K562 (cell line): ENCODE measurements around the gene PHF3.

Experiments used
- DDX20 ChIP-seq: fragments of 450-650 bp; IDR thresholded peaks from 2 replicates; pipeline ENCODE4 v1.6.1; 2016; ENCODE audit warnings: missing genetic modification characterization, low read depth, mild to moderate bottlenecking, missing compliant biosample characterization, moderate library complexity
- EP300 ChIP-seq: IDR thresholded peaks from 2 replicates; pipeline ENCODE4 v1.6.1; 2012; ENCODE audit warnings: low read length, improper control_type of control experiment
- GTF2F1 ChIP-seq: IDR thresholded peaks from 2 replicates; pipeline ENCODE4 v1.6.1; 2011; ENCODE audit warnings: low read depth, low read length, improper control_type of control experiment
- POLR2A ChIP-seq: fragments of 450-650 bp; conservative IDR thresholded peaks from 2 replicates; pipeline ENCODE4 v1.6.1; 2016
- POLR2AphosphoS5 ChIP-seq: IDR thresholded peaks from 2 replicates; pipeline ENCODE4 v1.6.1; 2011; ENCODE audit warnings: mild to moderate bottlenecking, low read depth, low read length, moderate library complexity; ENCODE audit not compliant: control insufficient read depth, insufficient read depth
- SP1 ChIP-seq: sonication (generic); formaldehyde crosslinking; IDR thresholded peaks from 2 replicates; pipeline ENCODE4 v1.8.1; 2022; ENCODE audit warnings: mild to moderate bottlenecking, missing genetic modification reagents
- TAF1 ChIP-seq: IDR thresholded peaks from 2 replicates; pipeline ENCODE4 v1.6.1; 2011; ENCODE audit warnings: mild to moderate bottlenecking, low read length, moderate library complexity; ENCODE audit not compliant: insufficient read depth, control insufficient read depth, severe bottlenecking; ENCODE audit errors: extremely low read depth
- ZBTB11 ChIP-seq, 3 experiments: fragments of 200-800 bp in 1 of 3; fragments of 250-450 bp in 1 of 3; fragments of 450-650 bp in 1 of 3; sonication (Bioruptor Pico) in 1 of 3; sonication (Bioruptor generic) in 1 of 3; formaldehyde crosslinking in 1 of 3; IDR thresholded peaks; 2 replicates each; pipeline versions ENCODE4 v1.6.1 to v1.8.0; 2016 to 2022; ENCODE audit warnings: mild to moderate bottlenecking in 2 of 3, missing genetic modification characterization in 2 of 3, missing compliant biosample characterization in 1 of 3, moderate library complexity in 1 of 3
- ZBTB33 ChIP-seq: sonication (generic); formaldehyde crosslinking; IDR thresholded peaks from 2 replicates; pipeline ENCODE4 v1.8.1; 2023; ENCODE audit warnings: mild to moderate bottlenecking, missing genetic modification reagents
- ZNF280B ChIP-seq: fragments of 250-450 bp; sonication (Bioruptor Pico); IDR thresholded peaks from 2 replicates; pipeline ENCODE4 v1.5.1; 2021; ENCODE audit warnings: mild to moderate bottlenecking
- TF ChIP-seq, protein P1 (sequence below), 3 experiments: IDR thresholded peaks in 2 of 3; conservative IDR thresholded peaks in 1 of 3; 2 replicates each; pipeline ENCODE4 v1.5.1; 2011 to 2012; ENCODE audit warnings: low read length in 3 of 3, mild to moderate bottlenecking in 3 of 3, control low read depth in 2 of 3, improper control_type of control experiment in 1 of 3, inconsistent platforms in 1 of 3, low read depth in 1 of 3, mixed read lengths in 1 of 3, moderate library complexity in 1 of 3; ENCODE audit not compliant: insufficient read depth in 2 of 3
- TF ChIP-seq, protein P2 (sequence below): fragments of 250-450 bp; sonication (Bioruptor Pico); IDR thresholded peaks from 2 replicates; pipeline ENCODE4 v1.5.0; 2022; ENCODE audit warnings: mild to moderate bottlenecking

GRCh38 chr6:63731930-63732329 is 96.3 kb downstream of the PHF3 start:
- TF ChIP-seq SP1 (CRISPR knock-in tag) = no peak
- TF ChIP-seq POLR2AphosphoS5 = no peak
- TF ChIP-seq, protein P1, sequence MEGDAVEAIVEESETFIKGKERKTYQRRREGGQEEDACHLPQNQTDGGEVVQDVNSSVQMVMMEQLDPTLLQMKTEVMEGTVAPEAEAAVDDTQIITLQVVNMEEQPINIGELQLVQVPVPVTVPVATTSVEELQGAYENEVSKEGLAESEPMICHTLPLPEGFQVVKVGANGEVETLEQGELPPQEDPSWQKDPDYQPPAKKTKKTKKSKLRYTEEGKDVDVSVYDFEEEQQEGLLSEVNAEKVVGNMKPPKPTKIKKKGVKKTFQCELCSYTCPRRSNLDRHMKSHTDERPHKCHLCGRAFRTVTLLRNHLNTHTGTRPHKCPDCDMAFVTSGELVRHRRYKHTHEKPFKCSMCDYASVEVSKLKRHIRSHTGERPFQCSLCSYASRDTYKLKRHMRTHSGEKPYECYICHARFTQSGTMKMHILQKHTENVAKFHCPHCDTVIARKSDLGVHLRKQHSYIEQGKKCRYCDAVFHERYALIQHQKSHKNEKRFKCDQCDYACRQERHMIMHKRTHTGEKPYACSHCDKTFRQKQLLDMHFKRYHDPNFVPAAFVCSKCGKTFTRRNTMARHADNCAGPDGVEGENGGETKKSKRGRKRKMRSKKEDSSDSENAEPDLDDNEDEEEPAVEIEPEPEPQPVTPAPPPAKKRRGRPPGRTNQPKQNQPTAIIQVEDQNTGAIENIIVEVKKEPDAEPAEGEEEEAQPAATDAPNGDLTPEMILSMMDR (IDR thresholded peaks at IDR 0.05 in 2 of 3, conservative IDR thresholded peaks at IDR 0.05 in 1 of 3; ENCODE audit: insufficient read depth in 2 of 3, low read depth in 1 of 3, low read length in 3 of 3) = no peak
- no peak for TF ChIP-seq POLR2A
- TF ChIP-seq ZBTB33 (CRISPR knock-in tag) = no peak
- TF ChIP-seq, protein P2, sequence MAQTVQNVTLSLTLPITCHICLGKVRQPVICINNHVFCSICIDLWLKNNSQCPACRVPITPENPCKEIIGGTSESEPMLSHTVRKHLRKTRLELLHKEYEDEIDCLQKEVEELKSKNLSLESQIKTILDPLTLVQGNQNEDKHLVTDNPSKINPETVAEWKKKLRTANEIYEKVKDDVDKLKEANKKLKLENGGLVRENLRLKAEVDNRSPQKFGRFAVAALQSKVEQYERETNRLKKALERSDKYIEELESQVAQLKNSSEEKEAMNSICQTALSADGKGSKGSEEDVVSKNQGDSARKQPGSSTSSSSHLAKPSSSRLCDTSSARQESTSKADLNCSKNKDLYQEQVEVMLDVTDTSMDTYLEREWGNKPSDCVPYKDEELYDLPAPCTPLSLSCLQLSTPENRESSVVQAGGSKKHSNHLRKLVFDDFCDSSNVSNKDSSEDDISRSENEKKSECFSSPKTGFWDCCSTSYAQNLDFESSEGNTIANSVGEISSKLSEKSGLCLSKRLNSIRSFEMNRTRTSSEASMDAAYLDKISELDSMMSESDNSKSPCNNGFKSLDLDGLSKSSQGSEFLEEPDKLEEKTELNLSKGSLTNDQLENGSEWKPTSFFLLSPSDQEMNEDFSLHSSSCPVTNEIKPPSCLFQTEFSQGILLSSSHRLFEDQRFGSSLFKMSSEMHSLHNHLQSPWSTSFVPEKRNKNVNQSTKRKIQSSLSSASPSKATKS (CRISPR knock-in tag) = no peak
- no peak for TF ChIP-seq GTF2F1
- no peak for TF ChIP-seq ZBTB11 (CRISPR knock-in tag; IDR thresholded peaks at IDR 0.05)
- no peak for TF ChIP-seq ZNF280B (CRISPR knock-in tag)
- no peak for TF ChIP-seq EP300
- no peak for TF ChIP-seq TAF1
- no peak for TF ChIP-seq DDX20 (tag)
